IMR-90 (cell line): ENCODE results near the gene GUCY1B1. TPM values are rescaled to one million over a fixed set of nuclear protein-coding genes. Genes with fewer than 3 reads are reported as not detected.

ENCODE experiments used
- ATAC-seq: fragments of 200-7000 bp; cut with Tn5 transposase; 2 replicates; pipeline ENCODE4 v1.9.1; 2020; ENCODE audit warnings: low read depth, mild to moderate bottlenecking, moderate library complexity
- BruUV-seq: library from RNA; stranded (reverse); fragments of 400-500 nt; replicated peaks from 2 replicates; lab custom pipeline; 2021; lab: Mats Ljungman, UMichigan
- CTCF ChIA-PET: fragments of 300-600 bp; formaldehyde crosslinking; extraction: SDS; loops from one replicate; lab custom pipeline; 2021; ENCODE audit warnings: antibody characterized with exemption; lab: Yijun Ruan, JAX
- POLR2A ChIA-PET: fragments of 300-600 bp; sonication (Branson Sonifier 250); formaldehyde crosslinking; loops from one replicate; lab custom pipeline; 2022; ENCODE audit warnings: antibody characterized with exemption; ENCODE audit not compliant: unreplicated experiment; lab: Charles Lee
- DNase-seq: peaks from one replicate; pipeline ENCODE4 v3.0.0; 2013
- H2AFZ ChIP-seq: replicated peaks from 2 replicates; pipeline ENCODE3; 2013; ENCODE audit warnings: low read length, mild to moderate bottlenecking; ENCODE audit not compliant: poor library complexity
- H2AK5ac ChIP-seq: 2 replicates; pipeline ENCODE4 v1.6.1; 2013; ENCODE audit warnings: low read depth, low read length, inconsistent platforms
- H2AK9ac ChIP-seq: replicated peaks from 2 replicates; pipeline ENCODE3; 2013; ENCODE audit warnings: mild to moderate bottlenecking, low read depth, low read length, moderate library complexity; ENCODE audit not compliant: poor library complexity
- H2BK120ac ChIP-seq: 2 replicates; pipeline ENCODE4 v1.6.1; 2013; ENCODE audit warnings: low read depth, low read length, inconsistent platforms
- H2BK15ac ChIP-seq: 3 replicates; pipeline ENCODE4 v1.6.1; 2013; ENCODE audit warnings: low read depth, low read length, inconsistent platforms
- H2BK20ac ChIP-seq: 2 replicates; pipeline ENCODE4 v1.6.1; 2013; ENCODE audit warnings: low read depth, mild to moderate bottlenecking, inconsistent platforms, low read length, moderate library complexity
- H2BK5ac ChIP-seq: 2 replicates; pipeline ENCODE4 v1.6.1; 2013; ENCODE audit warnings: mild to moderate bottlenecking, low read depth, low read length, inconsistent platforms; ENCODE audit not compliant: poor library complexity, severe bottlenecking
- H3K14ac ChIP-seq: replicated peaks from 2 replicates; pipeline ENCODE4 v1.6.1; 2013; ENCODE audit warnings: low read depth, low read length, inconsistent platforms
- H3K18ac ChIP-seq: 2 replicates; pipeline ENCODE4 v1.6.1; 2013; ENCODE audit warnings: low read depth, low read length, control low read depth
- H3K23ac ChIP-seq: 2 replicates; pipeline ENCODE4 v1.6.1; 2013; ENCODE audit warnings: low read depth, low read length, inconsistent platforms
- H3K27ac ChIP-seq: 2 replicates; pipeline ENCODE4 v1.5.1; 2013; ENCODE audit warnings: mild to moderate bottlenecking, control low read depth, low read length; ENCODE audit not compliant: insufficient read depth
- H3K27me3 ChIP-seq: 2 replicates; pipeline ENCODE4 v1.6.1; 2013; ENCODE audit warnings: low read length; ENCODE audit not compliant: control insufficient read depth, insufficient read depth
- H3K36me3 ChIP-seq: 2 replicates; pipeline ENCODE4 v1.6.1; 2013; ENCODE audit warnings: low read length, mixed read lengths; ENCODE audit not compliant: control insufficient read depth, insufficient read depth
- H3K4ac ChIP-seq: 2 replicates; pipeline ENCODE4 v1.6.1; 2013; ENCODE audit warnings: low read depth, low read length, inconsistent platforms
- H3K4me1 ChIP-seq: 2 replicates; pipeline ENCODE4 v1.6.1; 2013; ENCODE audit warnings: low read length, mixed read lengths; ENCODE audit not compliant: control insufficient read depth, insufficient read depth
- H3K4me2 ChIP-seq: 2 replicates; pipeline ENCODE4 v1.6.1; 2013; ENCODE audit warnings: low read depth, mild to moderate bottlenecking, control low read depth, low read length, moderate library complexity
- H3K4me3 ChIP-seq: 2 replicates; pipeline ENCODE4 v1.5.1; 2013; ENCODE audit warnings: low read depth, mild to moderate bottlenecking, control low read depth, low read length, moderate library complexity; ENCODE audit not compliant: insufficient read depth
- H3K56ac ChIP-seq: 2 replicates; pipeline ENCODE4 v1.6.1; 2013; ENCODE audit warnings: low read length, inconsistent platforms; ENCODE audit not compliant: insufficient read depth; ENCODE audit errors: extremely low read depth
- H3K79me1 ChIP-seq, 2 experiments: 2 replicates each; pipeline ENCODE4 v1.6.1; 2013; ENCODE audit warnings: low read length in 2 of 2, inconsistent platforms in 1 of 2, low read depth in 1 of 2
- H3K9ac ChIP-seq: 2 replicates; pipeline ENCODE4 v1.6.1; 2013; ENCODE audit warnings: low read depth, low read length, control low read depth
- H3K9me1 ChIP-seq: 2 replicates; pipeline ENCODE4 v1.6.1; 2013; ENCODE audit warnings: low read length, inconsistent platforms; ENCODE audit not compliant: insufficient read depth
- H3K9me3 ChIP-seq: 2 replicates; pipeline ENCODE4 v1.6.1; 2013; ENCODE audit warnings: low read length; ENCODE audit not compliant: control insufficient read depth, insufficient read depth
- H4K20me1 ChIP-seq: 2 replicates; pipeline ENCODE4 v1.6.1; 2013; ENCODE audit warnings: low read length, inconsistent platforms; ENCODE audit not compliant: insufficient read depth
- H4K5ac ChIP-seq: 2 replicates; pipeline ENCODE4 v1.6.1; 2013; ENCODE audit warnings: mild to moderate bottlenecking, low read depth, low read length, control low read depth
- H4K8ac ChIP-seq, 2 experiments: 2 replicates each; pipeline ENCODE4 v1.6.1; 2013; ENCODE audit warnings: low read depth in 2 of 2, low read length in 2 of 2, control low read depth in 1 of 2, inconsistent platforms in 1 of 2
- H4K91ac ChIP-seq: 2 replicates; pipeline ENCODE4 v1.6.1; 2013; ENCODE audit warnings: low read depth, low read length, inconsistent platforms; ENCODE audit not compliant: insufficient read depth
- BHLHE40 ChIP-seq: fragments of 150-350 bp; IDR thresholded peaks from 2 replicates; pipeline ENCODE4 v1.6.1; 2016; ENCODE audit warnings: mild to moderate bottlenecking, low read depth, low read length
- CEBPB ChIP-seq: IDR thresholded peaks from 2 replicates; pipeline ENCODE4 v1.6.1; 2012; ENCODE audit warnings: low read depth, low read length, improper control_type of control experiment
- CHD1 ChIP-seq: IDR thresholded peaks from 2 replicates; pipeline ENCODE4 v1.6.1; 2012; ENCODE audit warnings: low read depth, low read length, improper control_type of control experiment
- FOS ChIP-seq: fragments of 150-350 bp; IDR thresholded peaks from 2 replicates; pipeline ENCODE4 v1.6.1; 2016; ENCODE audit warnings: low read depth, low read length
- MAFK ChIP-seq: IDR thresholded peaks from 2 replicates; pipeline ENCODE4 v1.6.1; 2012; ENCODE audit warnings: low read depth, low read length, improper control_type of control experiment
- MXI1 ChIP-seq: IDR thresholded peaks from 2 replicates; pipeline ENCODE4 v1.6.1; 2012; ENCODE audit warnings: low read depth, mild to moderate bottlenecking, low read length, moderate library complexity, borderline replicate concordance
- NFE2L2 ChIP-seq: fragments of 150-350 bp; IDR thresholded peaks from 2 replicates; pipeline ENCODE4 v1.6.1; 2016; ENCODE audit warnings: low read depth, mild to moderate bottlenecking, low read length
- POLR2A ChIP-seq: IDR thresholded peaks from 2 replicates; pipeline ENCODE4 v1.6.1; 2012; ENCODE audit warnings: mild to moderate bottlenecking, low read depth, low read length
- RAD21 ChIP-seq: IDR thresholded peaks from 2 replicates; pipeline ENCODE4 v1.6.1; 2012; ENCODE audit warnings: low read length, improper control_type of control experiment
- RCOR1 ChIP-seq: IDR thresholded peaks from 2 replicates; pipeline ENCODE4 v1.6.1; 2012; ENCODE audit warnings: mild to moderate bottlenecking, low read length, improper control_type of control experiment; ENCODE audit not compliant: insufficient replicate concordance
- RFX5 ChIP-seq: IDR thresholded peaks from 2 replicates; pipeline ENCODE4 v1.8.0; 2012; ENCODE audit warnings: low read depth, mild to moderate bottlenecking, low read length, moderate library complexity
- SMC3 ChIP-seq: fragments of 150-350 bp; IDR thresholded peaks from 2 replicates; pipeline ENCODE4 v1.6.1; 2016; ENCODE audit warnings: low read depth, mild to moderate bottlenecking, antibody characterized with exemption, low read length, moderate library complexity
- WGBS, 2 experiments: methylation state at CpG; one replicate each; pipeline versions ENCODE4 v1.1.5 to v1.1.7; 2013; ENCODE audit warnings: missing lambda C conversion rate in 2 of 2; ENCODE audit not compliant: insufficient read length in 1 of 2; ENCODE audit errors: extremely low coverage in 2 of 2; 5-methylcytosine and 5-hydroxymethylcytosine counted together
- dilution Hi-C: fragments of 300-500 bp; cut with HindIII; formaldehyde crosslinking; loops from one replicate; pipeline ENCODE4 v1.14.3; 2018; ENCODE audit warnings: low sequenced_read_pairs; ENCODE audit not compliant: unreplicated experiment
- in situ Hi-C: fragments of 300-500 bp; cut with MboI; formaldehyde crosslinking; loops from 3 replicates; pipeline ENCODE4 v1.14.3; 2019; ENCODE audit warnings: low sequenced_read_pairs, inconsistent platforms, mixed read lengths
- intact Hi-C: fragments of 100-400 bp; cut with micrococcal nuclease; formaldehyde crosslinking; loops from 2 replicates; pipeline ENCODE4 v1.10.0; 2022
- polyA plus RNA-seq, 3 experiments: library from polyadenylated mRNA; depleted of rRNA; stranded (reverse); fragments of >200 nt; gene quantifications; 2 replicates each; pipeline ENCODE4 v1.2.3, GENCODE V29; 2012; ENCODE audit warnings: low replicate concordance in 1 of 3
- total RNA-seq: library from RNA; depleted of rRNA; stranded (reverse); fragments of >200 nt; gene quantifications from 2 replicates; pipeline ENCODE4 v1.2.3, GENCODE V29; 2012

GUCY1B1 gene
- total and polyA plus RNA-seq, 2 of the 4 experiments (the other 2 are of a cell fraction), result 2.9 to 3.8 TPM

GRCh38 chr4:155745984-155746383 lies 12.8 kb upstream of the GUCY1B1 start:
- no peak overlapping the region for H2BK15ac ChIP-seq
- H3K4me1 ChIP-seq, result peaks cover 7% of the 10 kb centered on the region
- H2AK5ac ChIP-seq, result 0 out of 2 replicates have a peak overlapping the region, but pooled peaks have one; percentile 31
- no peaks in the 10 kb centered on the region for H3K79me1 ChIP-seq
- H3K23ac ChIP-seq, result no peak overlapping the region
- peak; percentile 82 for DNase-seq
- H2BK5ac ChIP-seq, result no peak overlapping the region
- no peaks in the 10 kb centered on the region for H4K20me1 ChIP-seq
- no peaks in the 10 kb centered on the region for H3K36me3 ChIP-seq
- H3K9me3 ChIP-seq, result no peaks in the 10 kb centered on the region
- no peaks in the 10 kb centered on the region for H3K9me1 ChIP-seq
- whole genome bisulfite sequencing, 2 experiments, result 0% methylated on average over 1 of the region's 5 CpGs; no CpG with 5 or more reads in 1 of the 2 experiments
- H3K27me3 ChIP-seq, result 0 out of 2 replicates have a peak, but pooled peaks cover 2% of the 10 kb centered on the region
- no peak overlapping the region for H4K91ac ChIP-seq
- no peak overlapping the region for H3K56ac ChIP-seq
- ChIA-PET CTCF (interaction anchor here (0.6 kb wide), 1 partner anchor 207 kb away, joined by 3 read pairs; no protein-coding TSS in a partner anchor), POLR2A (no interaction called here)
- no peak overlapping the region for H3K4me3 ChIP-seq
- H3K18ac ChIP-seq, result no peak overlapping the region
- H2BK120ac ChIP-seq, result no peak overlapping the region
- TF ChIP-seq CHD1, result no peak
- no peak for TF ChIP-seq SMC3
- no peak for TF ChIP-seq MXI1
- TF ChIP-seq RCOR1, result no peak
- TF ChIP-seq RAD21, result no peak
- TF ChIP-seq MAFK, result peak; percentile 27; the same call in 1 of the 2 replicates
- no peak for TF ChIP-seq NFE2L2
- no peak for TF ChIP-seq FOS
- TF ChIP-seq BHLHE40, result no peak
- no peak for TF ChIP-seq RFX5
- TF ChIP-seq CEBPB, result peak; percentile 26; the same call in 1 of the 2 replicates
- TF ChIP-seq POLR2A, result no peak
- H2AFZ ChIP-seq, result no peak overlapping the region
- no TSS peak for BruUV-seq
- no peak overlapping the region for H2AK9ac ChIP-seq
- H2BK20ac ChIP-seq, result no peak overlapping the region
- H3K4me2 ChIP-seq, result no peak overlapping the region
- H3K9ac ChIP-seq, result no peak overlapping the region
- no peak overlapping the region for H3K4ac ChIP-seq
- no peak overlapping the region for H3K27ac ChIP-seq
- H4K5ac ChIP-seq, result no peak overlapping the region; the same call in 1 of the 2 replicates
- in situ Hi-C loops (no loop called here), intact Hi-C loops (no loop called here), dilution Hi-C loops (no loop called here)
- no peak overlapping the region for H3K14ac ChIP-seq
- H4K8ac ChIP-seq, result no peak overlapping the region
- ATAC-seq, result peak; percentile 92
